HG03103 (cell line): Measurements from ENCODE around the gene ITGA11.

Experiments
- ATAC-seq: cut with Tn5 transposase; IDR thresholded peaks from one replicate; pipeline ENCODE4 v1.9.1; 2021; ENCODE audit warnings: low read depth; ENCODE audit not compliant: unreplicated experiment

Gene ITGA11

DNA sequence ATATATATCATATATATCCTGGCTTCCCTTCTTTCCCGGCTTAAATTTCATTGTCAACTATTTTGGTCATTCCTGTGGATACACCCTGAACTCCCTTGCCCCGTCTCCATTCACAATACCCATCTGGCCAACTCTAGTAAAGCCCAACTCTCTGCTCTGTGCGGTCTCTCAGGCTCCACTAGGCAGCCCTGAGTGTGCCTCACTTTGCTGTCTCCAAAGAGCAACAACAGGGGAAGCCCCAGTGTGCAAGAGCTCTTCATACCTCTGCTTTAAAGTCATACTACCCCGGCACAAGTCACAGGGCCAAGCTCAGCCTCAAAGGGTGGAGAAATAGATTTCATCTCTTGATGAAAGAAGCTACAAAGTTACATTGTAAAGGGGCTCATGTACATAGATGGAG, 173.3 kb downstream of the ITGA11 start:
- ATAC-seq: no peak

DNA sequence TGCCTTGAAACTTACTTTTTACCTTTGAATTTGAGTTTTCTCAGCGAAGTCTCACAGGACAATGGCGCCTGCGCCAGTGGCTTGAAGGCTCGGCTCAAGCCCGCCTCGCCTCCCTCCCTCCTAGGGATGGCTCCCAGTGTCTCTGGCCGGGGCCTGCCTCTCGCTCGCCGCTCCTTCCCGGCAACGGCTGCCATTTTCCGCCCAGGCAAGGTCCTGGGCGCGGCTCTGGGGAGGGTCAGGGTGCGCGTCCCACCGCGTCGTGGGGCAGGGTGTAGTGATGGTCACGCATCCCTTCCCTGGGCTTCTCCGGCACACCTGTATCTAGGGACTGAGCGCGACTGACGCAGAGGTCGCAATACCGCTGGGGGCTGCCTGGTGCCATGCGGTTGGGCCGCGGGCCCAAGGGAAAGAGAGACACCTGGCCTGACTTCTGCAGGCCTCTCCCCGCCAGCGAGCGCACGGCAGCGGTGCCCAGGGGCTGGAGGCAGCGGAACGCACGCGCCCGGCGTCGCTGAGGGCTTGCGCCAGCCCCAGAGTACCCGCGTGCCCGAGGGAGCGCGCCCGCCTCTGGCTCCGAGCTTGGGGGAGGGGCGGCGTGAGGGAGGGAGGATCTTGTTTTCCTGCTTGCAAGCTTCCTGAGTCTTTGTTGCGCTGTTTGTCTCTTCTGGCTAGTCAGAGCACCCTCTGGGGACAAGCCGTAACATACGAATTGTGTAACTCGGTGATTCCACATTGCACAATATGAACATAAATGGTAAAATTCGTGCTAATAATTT, 175.1 kb downstream of the ITGA11 start:
- no peak for ATAC-seq

DNA sequence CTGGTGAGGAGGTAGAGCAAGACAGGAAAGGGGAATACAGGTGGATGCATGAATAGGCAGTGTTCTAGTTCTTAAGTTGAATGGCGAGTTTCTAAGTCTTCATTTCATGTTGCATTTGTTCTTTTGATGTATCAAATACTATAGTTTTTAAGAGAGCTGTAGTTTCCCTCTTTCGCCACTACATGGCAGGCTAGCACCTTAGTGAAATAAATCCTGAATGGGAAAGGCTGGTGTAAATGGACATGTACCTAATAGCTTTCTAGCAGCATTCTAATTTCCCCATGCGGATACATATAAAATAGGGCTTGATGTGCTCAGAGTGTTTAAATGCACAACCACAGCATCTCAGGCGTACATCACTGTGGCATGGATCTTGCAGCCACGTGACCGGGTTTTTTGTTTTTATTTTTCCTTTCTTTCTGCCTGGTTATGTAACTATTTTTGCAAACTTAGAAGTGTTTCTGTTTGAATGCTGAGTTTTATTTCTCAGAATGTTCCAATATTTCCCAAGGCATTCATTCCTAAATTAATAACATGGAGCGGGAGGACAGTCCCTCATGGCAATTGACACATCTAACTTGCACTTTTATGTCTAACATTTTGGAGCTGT, 178.9 kb downstream of the ITGA11 start:
- ATAC-seq: no peak

DNA sequence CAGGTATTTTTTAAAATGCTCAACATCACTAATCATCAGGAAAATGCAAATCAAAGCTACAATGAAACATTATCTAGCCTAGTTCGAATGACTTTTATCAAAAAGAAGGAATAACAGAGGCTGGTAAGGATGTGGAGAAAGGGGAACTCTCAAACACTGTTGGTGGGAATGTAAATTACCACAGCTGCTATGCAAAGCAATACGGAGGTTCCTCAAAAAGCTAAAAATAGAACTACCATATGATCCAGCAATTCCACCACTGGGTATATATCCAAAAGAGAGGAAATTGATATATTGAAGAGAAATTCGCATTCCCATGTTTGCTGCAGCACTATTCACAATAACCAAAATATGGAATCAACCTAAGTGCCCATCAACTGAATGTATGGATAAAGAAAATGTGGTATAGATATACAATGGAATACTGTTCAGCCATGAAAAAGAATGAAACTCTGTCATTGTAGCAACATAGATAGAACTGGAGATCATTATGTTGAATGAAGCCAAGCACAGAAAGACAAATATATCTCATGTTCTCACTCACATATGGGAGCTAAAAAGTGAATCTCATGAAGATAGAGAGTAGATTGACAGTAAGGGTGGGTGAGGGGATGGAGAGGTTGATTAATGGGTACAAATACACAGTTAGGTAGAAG, 182.8 kb downstream of the ITGA11 start:
- ATAC-seq: no peak
